Measurements from ENCODE around the gene RHBDD1.

- TF ChIP-seq CTCF (IDR thresholded peaks at IDR 0.05) (no peak), HDAC2 (IDR thresholded peaks at IDR 0.05) (no peak), POLR2AphosphoS2 (conservative IDR thresholded peaks at IDR 0.05; ENCODE audit: low read length) (no peak), JUN (IDR thresholded peaks at IDR 0.05) (no peak), EHMT2 (IDR thresholded peaks at IDR 0.05; ENCODE audit: low read depth) (no peak), CEBPB (IDR thresholded peaks at IDR 0.05) (no peak), MYC (IDR thresholded peaks at IDR 0.05; ENCODE audit: borderline replicate concordance, low read length) (no peak), REST (IDR thresholded peaks at IDR 0.05) (no peak), NR3C1 (IDR thresholded peaks at IDR 0.05) (no peak), MAFK (IDR thresholded peaks at IDR 0.05; ENCODE audit: partially characterized antibody) (no peak), BCL3 (IDR thresholded peaks at IDR 0.05) (no peak), FOSL2 (IDR thresholded peaks at IDR 0.05) (no peak), FOSL2 (CRISPR knock-in tag; IDR thresholded peaks at IDR 0.05) (no peak), FOSB (CRISPR knock-in tag; IDR thresholded peaks at IDR 0.05) (no peak)
Measured at GRCh38 chr2:226981791-226982326, 146.0 kb downstream of the RHBDD1 start.
